Measurements from ENCODE around the gene VSIG10L. TPM values are rescaled to one million over a fixed set of nuclear protein-coding genes. Genes with fewer than 3 reads are reported as not detected.

VSIG10L gene
- total RNA-seq, 1 donor = 0.72 TPM

- H3K27me3 ChIP-seq (ENCODE audit: insufficient read depth, low read length) = peaks cover 8% of the 10 kb centered on the region
- no peaks in the 10 kb centered on the region for H3K79me2 ChIP-seq (ENCODE audit: insufficient read depth, low read length)
- H3K9me3 ChIP-seq (ENCODE audit: low read depth, low read length) = no peaks in the 10 kb centered on the region
- no peak within 1 kb of the TSS for H3K27ac ChIP-seq (ENCODE audit: low read depth, low read length)
- no peak for TF ChIP-seq CTCF (IDR thresholded peaks at IDR 0.05; ENCODE audit: extremely low read depth, low read depth, low read length)
- no peaks in the 10 kb centered on the region for H3K4me1 ChIP-seq (ENCODE audit: insufficient read depth, low read length)
- peak; percentile 73 for DNase-seq (ENCODE audit: insufficient read length, low spot score, missing footprints)
- no peaks in the 10 kb centered on the region for H4K20me1 ChIP-seq (ENCODE audit: insufficient read depth, low read length)
- no peaks in the 10 kb centered on the region for H3K36me3 ChIP-seq (ENCODE audit: insufficient read depth, low read length)
- no peak within 1 kb of the TSS for H3K4me2 ChIP-seq (ENCODE audit: insufficient read depth, low read length)
- no peak within 1 kb of the TSS for H3K4me3 ChIP-seq (ENCODE audit: insufficient read depth, low read length)
- no peak within 1 kb of the TSS for H2AFZ ChIP-seq (ENCODE audit: low read length)
These were observed 30.3 kb downstream of the VSIG10L start, which contains the start of gene IGLON5 for GRCh38 chr19:51311351-51312257. Gene IGLON5 (plus strand): TSS chr19:51311644. CDS start chr19:51311848, 204 bp downstream.

DNA sequence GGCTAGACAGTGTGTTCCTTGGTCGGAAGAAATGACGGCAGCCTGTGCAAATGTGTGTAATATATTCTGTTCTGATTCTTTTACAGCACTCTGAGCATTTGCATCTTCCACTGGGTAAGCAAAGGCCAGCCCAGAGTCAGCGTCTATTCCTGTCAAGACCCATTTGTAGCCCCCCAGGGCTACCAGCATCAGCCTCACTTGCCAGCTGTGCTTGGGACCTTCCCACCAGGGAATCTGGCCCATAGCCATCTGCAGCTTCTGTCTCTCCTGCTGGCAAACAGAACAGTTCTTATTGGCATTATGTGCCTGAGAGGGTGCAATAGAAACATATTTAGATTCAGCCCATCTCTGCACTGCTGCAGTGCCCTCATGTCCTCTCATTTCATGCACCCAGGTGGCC, 36.5 kb downstream of the VSIG10L start:
- H2AFZ ChIP-seq (ENCODE audit: low read length) = no peak overlapping the region
- DNase-seq (ENCODE audit: insufficient read length, low spot score, missing footprints) = no peak
- H3K79me2 ChIP-seq (ENCODE audit: insufficient read depth, low read length) = no peaks in the 10 kb centered on the region
- H3K4me1 ChIP-seq (ENCODE audit: insufficient read depth, low read length) = no peaks in the 10 kb centered on the region
- TF ChIP-seq CTCF (IDR thresholded peaks at IDR 0.05; ENCODE audit: extremely low read depth, low read depth, low read length) = no peak
- no peaks in the 10 kb centered on the region for H3K9me3 ChIP-seq (ENCODE audit: low read depth, low read length)
- no peaks in the 10 kb centered on the region for H3K36me3 ChIP-seq (ENCODE audit: insufficient read depth, low read length)
- H3K27me3 ChIP-seq (ENCODE audit: insufficient read depth, low read length) = no peaks in the 10 kb centered on the region
- no peak overlapping the region for H3K27ac ChIP-seq (ENCODE audit: low read depth, low read length)
- no peak overlapping the region for H3K4me3 ChIP-seq (ENCODE audit: insufficient read depth, low read length)
- no peaks in the 10 kb centered on the region for H4K20me1 ChIP-seq (ENCODE audit: insufficient read depth, low read length)
- no peak overlapping the region for H3K4me2 ChIP-seq (ENCODE audit: insufficient read depth, low read length)

DNA sequence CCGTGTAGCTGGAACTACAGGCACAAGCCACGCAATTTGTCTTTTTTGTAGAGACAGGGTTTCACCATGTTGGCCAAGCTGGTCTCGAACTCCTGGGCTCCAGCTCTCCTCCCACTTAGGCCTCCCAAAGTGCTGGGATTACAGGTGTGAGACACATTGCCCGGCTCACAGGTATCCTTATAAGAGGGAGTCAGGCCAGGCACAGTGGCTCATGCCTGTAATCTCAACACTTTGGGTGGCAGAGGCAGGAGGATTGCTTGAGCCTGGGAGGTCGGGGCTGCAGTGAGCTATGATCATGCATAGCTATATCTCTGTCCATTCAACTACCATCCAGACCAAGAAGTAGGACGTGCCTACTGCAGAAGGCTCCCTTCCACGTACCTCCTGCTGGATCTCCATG, 40.7 kb downstream of the VSIG10L start:
- no peak overlapping the region for H3K27ac ChIP-seq (ENCODE audit: low read depth, low read length)
- TF ChIP-seq CTCF (IDR thresholded peaks at IDR 0.05; ENCODE audit: extremely low read depth, low read depth, low read length) = no peak
- H4K20me1 ChIP-seq (ENCODE audit: insufficient read depth, low read length) = no peaks in the 10 kb centered on the region
- H3K36me3 ChIP-seq (ENCODE audit: insufficient read depth, low read length) = no peaks in the 10 kb centered on the region
- H3K4me2 ChIP-seq (ENCODE audit: insufficient read depth, low read length) = no peak overlapping the region
- H3K79me2 ChIP-seq (ENCODE audit: insufficient read depth, low read length) = no peaks in the 10 kb centered on the region
- no peaks in the 10 kb centered on the region for H3K9me3 ChIP-seq (ENCODE audit: low read depth, low read length)
- H3K4me3 ChIP-seq (ENCODE audit: insufficient read depth, low read length) = no peak overlapping the region
- peaks cover 1% of the 10 kb centered on the region for H3K27me3 ChIP-seq (ENCODE audit: insufficient read depth, low read length)
- no peak for DNase-seq (ENCODE audit: insufficient read length, low spot score, missing footprints)
- H2AFZ ChIP-seq (ENCODE audit: low read length) = no peak overlapping the region
- H3K4me1 ChIP-seq (ENCODE audit: insufficient read depth, low read length) = no peaks in the 10 kb centered on the region

DNA sequence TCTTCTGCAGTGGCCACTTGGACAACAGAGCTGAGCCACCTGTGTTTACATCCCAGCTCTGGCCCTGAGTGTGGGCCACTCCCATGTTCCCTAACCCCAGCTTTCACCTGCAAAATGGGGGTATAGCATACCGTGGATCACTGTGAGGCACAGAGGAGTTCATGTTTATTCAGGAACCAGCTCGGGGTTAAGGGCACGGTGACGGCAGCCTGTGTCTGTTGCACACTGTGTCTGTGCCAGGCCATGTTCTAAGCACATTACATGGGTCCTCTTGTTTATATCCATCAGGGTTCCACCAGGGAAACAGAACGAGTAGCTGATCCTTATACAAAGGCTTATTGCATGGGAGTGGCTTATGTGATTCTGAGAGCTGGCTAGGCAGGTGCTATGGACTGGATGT, 44.5 kb downstream of the VSIG10L start:
- no peak for DNase-seq (ENCODE audit: insufficient read length, low spot score, missing footprints)
- Histone ChIP-seq H3K9me3 (ENCODE audit: low read depth, low read length) (no peaks in the 10 kb centered on the region), H2AFZ (ENCODE audit: low read length) (no peak overlapping the region), H3K79me2 (ENCODE audit: insufficient read depth, low read length) (no peaks in the 10 kb centered on the region), H3K4me3 (ENCODE audit: insufficient read depth, low read length) (no peak overlapping the region), H3K36me3 (ENCODE audit: insufficient read depth, low read length) (no peaks in the 10 kb centered on the region), H3K4me2 (ENCODE audit: insufficient read depth, low read length) (no peak overlapping the region), H3K4me1 (ENCODE audit: insufficient read depth, low read length) (no peaks in the 10 kb centered on the region), H3K27me3 (ENCODE audit: insufficient read depth, low read length) (peaks cover 5% of the 10 kb centered on the region), H3K27ac (ENCODE audit: low read depth, low read length) (no peak overlapping the region), H4K20me1 (ENCODE audit: insufficient read depth, low read length) (no peaks in the 10 kb centered on the region)
- no peak for TF ChIP-seq CTCF (IDR thresholded peaks at IDR 0.05; ENCODE audit: extremely low read depth, low read depth, low read length)
